HG03469 (cell line): ENCODE data around the gene CCDC12.

Source experiments
- ATAC-seq: cut with Tn5 transposase; IDR thresholded peaks from one replicate; pipeline ENCODE4 v1.9.1; 2021; ENCODE audit warnings: mild to moderate bottlenecking, moderate library complexity, moderate number of reproducible peaks; ENCODE audit not compliant: unreplicated experiment

CCDC12 gene

GRCh38 chr3:46997453-46998091 lies 21.0 kb upstream of the CCDC12 start:
- ATAC-seq: no peak

GRCh38 chr3:46996689-46997452 lies 20.3 kb upstream of the CCDC12 start:
- no peak for ATAC-seq

GRCh38 chr3:46995901-46996562 lies 19.5 kb upstream of the CCDC12 start:
- ATAC-seq: no peak

- ATAC-seq: no peak
These were observed 18.5 kb upstream of the CCDC12 start for GRCh38 chr3:46994801-46995731.

- no peak for ATAC-seq
These were observed 17.4 kb upstream of the CCDC12 start for GRCh38 chr3:46993986-46994385.

- ATAC-seq: no peak
These were observed 16.7 kb upstream of the CCDC12 start for GRCh38 chr3:46993292-46993691.

GRCh38 chr3:46992231-46992630 lies 15.7 kb upstream of the CCDC12 start:
- ATAC-seq: no peak

GRCh38 chr3:46991406-46992165 lies 15.0 kb upstream of the CCDC12 start:
- no peak for ATAC-seq

- ATAC-seq: no peak
These were observed 14.2 kb upstream of the CCDC12 start for GRCh38 chr3:46990573-46991374.

- ATAC-seq: no peak
These were observed 12.7 kb upstream of the CCDC12 start for GRCh38 chr3:46989146-46989810.

- no peak for ATAC-seq
These were observed 12.1 kb upstream of the CCDC12 start for GRCh38 chr3:46988616-46989015.

GRCh38 chr3:46987743-46988401 lies 11.3 kb upstream of the CCDC12 start:
- no peak for ATAC-seq

- no peak for ATAC-seq
These were observed 10.8 kb upstream of the CCDC12 start for GRCh38 chr3:46987319-46987742.

GRCh38 chr3:46986782-46987310 lies 10.3 kb upstream of the CCDC12 start:
- ATAC-seq: no peak

GRCh38 chr3:46986055-46986730 lies 9.6 kb upstream of the CCDC12 start:
- no peak for ATAC-seq

GRCh38 chr3:46985588-46985987 lies 9.0 kb upstream of the CCDC12 start:
- no peak for ATAC-seq
